HEK293 (cell line): ENCODE data around the gene TMIE.

Source experiments
- ZNF214 ChIP-seq: fragments of 450-650 bp; formaldehyde crosslinking; IDR thresholded peaks from 2 replicates; pipeline ENCODE4 v1.5.1; 2017; ENCODE audit warnings: missing biosample characterization, mild to moderate bottlenecking, missing genetic modification characterization, borderline replicate concordance
- ZNF248 ChIP-seq: fragments of 450-650 bp; formaldehyde crosslinking; IDR thresholded peaks from 2 replicates; pipeline ENCODE4 v1.5.1; 2017; ENCODE audit warnings: missing biosample characterization, missing genetic modification characterization
- ZNF274 ChIP-seq, 2 experiments: fragments of 200-500 bp in 1 of 2; fragments of 450-650 bp in 1 of 2; sonication (Bioruptor generic) in 1 of 2; formaldehyde crosslinking in 1 of 2; IDR thresholded peaks; 2 replicates each; pipeline versions ENCODE4 v1.5.1 to v1.6.1; 2014 to 2016; ENCODE audit warnings: borderline replicate concordance in 1 of 2, inconsistent platforms in 1 of 2, low read length in 1 of 2, missing biosample characterization in 1 of 2, missing genetic modification characterization in 1 of 2
- ZNF324 ChIP-seq: fragments of 450-650 bp; formaldehyde crosslinking; IDR thresholded peaks from 2 replicates; pipeline ENCODE4 v1.5.1; 2016; ENCODE audit warnings: missing biosample characterization, missing genetic modification characterization
- ZNF768 ChIP-seq: fragments of 450-650 bp; formaldehyde crosslinking; IDR thresholded peaks from 2 replicates; pipeline ENCODE4 v1.5.1; 2018; ENCODE audit warnings: missing biosample characterization, mild to moderate bottlenecking, missing genetic modification characterization
- TF ChIP-seq, protein P1 (sequence below): fragments of 450-650 bp; formaldehyde crosslinking; IDR thresholded peaks from 2 replicates; pipeline ENCODE4 v1.5.1; 2016; ENCODE audit warnings: missing biosample characterization, missing genetic modification characterization
- TF ChIP-seq, protein P2 (sequence below): IDR thresholded peaks from 2 replicates; pipeline ENCODE4 v1.6.1; 2011; ENCODE audit warnings: mild to moderate bottlenecking, low read depth, low read length, borderline replicate concordance

DNA sequence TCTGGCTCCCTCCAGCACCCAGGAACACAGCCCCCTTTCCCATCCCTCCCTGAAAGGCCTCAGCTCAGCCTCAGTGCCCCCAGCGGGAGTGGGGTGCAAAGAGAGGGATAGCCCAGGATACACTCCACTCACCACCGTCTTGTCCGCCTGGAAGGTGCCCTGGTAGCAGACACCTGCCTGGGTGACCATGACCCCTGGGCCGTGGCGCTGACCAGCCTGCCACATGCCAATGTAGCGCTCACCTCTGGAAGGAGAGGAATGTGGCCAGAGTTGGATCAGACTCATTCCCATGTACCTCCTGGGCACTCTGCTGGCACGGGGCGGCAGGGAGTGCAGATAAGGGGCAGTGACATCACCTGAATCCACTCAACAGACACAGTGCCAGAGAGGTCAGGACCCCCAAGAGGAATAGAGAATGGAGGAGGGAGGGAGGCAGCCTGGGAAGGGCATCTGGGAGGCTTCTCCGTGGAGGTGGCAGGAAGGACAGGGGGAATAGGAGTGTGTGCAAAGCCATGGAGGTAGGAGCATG, 20.8 kb upstream of the TMIE start:
- no peak for TF ChIP-seq ZNF768
- TF ChIP-seq ZNF324 (tag by site-specific recombination) = no peak
- no peak for TF ChIP-seq ZNF248 (tag by site-specific recombination)
- TF ChIP-seq, protein P1, sequence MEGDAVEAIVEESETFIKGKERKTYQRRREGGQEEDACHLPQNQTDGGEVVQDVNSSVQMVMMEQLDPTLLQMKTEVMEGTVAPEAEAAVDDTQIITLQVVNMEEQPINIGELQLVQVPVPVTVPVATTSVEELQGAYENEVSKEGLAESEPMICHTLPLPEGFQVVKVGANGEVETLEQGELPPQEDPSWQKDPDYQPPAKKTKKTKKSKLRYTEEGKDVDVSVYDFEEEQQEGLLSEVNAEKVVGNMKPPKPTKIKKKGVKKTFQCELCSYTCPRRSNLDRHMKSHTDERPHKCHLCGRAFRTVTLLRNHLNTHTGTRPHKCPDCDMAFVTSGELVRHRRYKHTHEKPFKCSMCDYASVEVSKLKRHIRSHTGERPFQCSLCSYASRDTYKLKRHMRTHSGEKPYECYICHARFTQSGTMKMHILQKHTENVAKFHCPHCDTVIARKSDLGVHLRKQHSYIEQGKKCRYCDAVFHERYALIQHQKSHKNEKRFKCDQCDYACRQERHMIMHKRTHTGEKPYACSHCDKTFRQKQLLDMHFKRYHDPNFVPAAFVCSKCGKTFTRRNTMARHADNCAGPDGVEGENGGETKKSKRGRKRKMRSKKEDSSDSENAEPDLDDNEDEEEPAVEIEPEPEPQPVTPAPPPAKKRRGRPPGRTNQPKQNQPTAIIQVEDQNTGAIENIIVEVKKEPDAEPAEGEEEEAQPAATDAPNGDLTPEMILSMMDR (tag by site-specific recombination) = no peak
- no peak for TF ChIP-seq ZNF214 (tag by site-specific recombination)
- no peak for TF ChIP-seq ZNF274 (IDR thresholded peaks at IDR 0.05; ENCODE audit: low read length)
- no peak for TF ChIP-seq ZNF274 (tag by site-specific recombination; IDR thresholded peaks at IDR 0.05; ENCODE audit: borderline replicate concordance)
- TF ChIP-seq, protein P2, sequence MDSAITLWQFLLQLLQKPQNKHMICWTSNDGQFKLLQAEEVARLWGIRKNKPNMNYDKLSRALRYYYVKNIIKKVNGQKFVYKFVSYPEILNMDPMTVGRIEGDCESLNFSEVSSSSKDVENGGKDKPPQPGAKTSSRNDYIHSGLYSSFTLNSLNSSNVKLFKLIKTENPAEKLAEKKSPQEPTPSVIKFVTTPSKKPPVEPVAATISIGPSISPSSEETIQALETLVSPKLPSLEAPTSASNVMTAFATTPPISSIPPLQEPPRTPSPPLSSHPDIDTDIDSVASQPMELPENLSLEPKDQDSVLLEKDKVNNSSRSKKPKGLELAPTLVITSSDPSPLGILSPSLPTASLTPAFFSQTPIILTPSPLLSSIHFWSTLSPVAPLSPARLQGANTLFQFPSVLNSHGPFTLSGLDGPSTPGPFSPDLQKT = no peak
